Measurements from ENCODE around the gene BHLHE40.

The BHLHE40 gene

GRCh38 chr3:5001135-5001534, 21.9 kb downstream of the BHLHE40 start:
- no peak for DNase-seq (ENCODE audit: low spot score)

GRCh38 chr3:5001805-5002173, 22.6 kb downstream of the BHLHE40 start:
- DNase-seq (ENCODE audit: low spot score): no peak

- no peak for DNase-seq (ENCODE audit: low spot score)
These were observed 23.1 kb downstream of the BHLHE40 start for GRCh38 chr3:5002174-5002870.

- DNase-seq (ENCODE audit: low spot score): no peak
These were observed 23.6 kb downstream of the BHLHE40 start for GRCh38 chr3:5002871-5003247.

- DNase-seq (ENCODE audit: low spot score): no peak
These were observed 25.3 kb downstream of the BHLHE40 start for GRCh38 chr3:5004319-5005152.

GRCh38 chr3:5005367-5005766, 26.1 kb downstream of the BHLHE40 start:
- no peak for DNase-seq (ENCODE audit: low spot score)

- DNase-seq (ENCODE audit: low spot score): no peak
These were observed 27.5 kb downstream of the BHLHE40 start for GRCh38 chr3:5006755-5007202.

- no peak for DNase-seq (ENCODE audit: low spot score)
These were observed 28.6 kb downstream of the BHLHE40 start for GRCh38 chr3:5007873-5008272.

- no peak for DNase-seq (ENCODE audit: low spot score)
These were observed 30.4 kb downstream of the BHLHE40 start for GRCh38 chr3:5009506-5010109.

GRCh38 chr3:5010140-5010539, 30.9 kb downstream of the BHLHE40 start:
- DNase-seq (ENCODE audit: low spot score): no peak

- DNase-seq (ENCODE audit: low spot score): no peak
These were observed 31.7 kb downstream of the BHLHE40 start for GRCh38 chr3:5010706-5011554.

- no peak for DNase-seq (ENCODE audit: low spot score)
These were observed 32.5 kb downstream of the BHLHE40 start for GRCh38 chr3:5011555-5012256.

- DNase-seq (ENCODE audit: low spot score): no peak
These were observed 33.1 kb downstream of the BHLHE40 start for GRCh38 chr3:5012367-5012766.

- DNase-seq (ENCODE audit: low spot score): no peak
These were observed 34.0 kb downstream of the BHLHE40 start for GRCh38 chr3:5013021-5013906.

- DNase-seq (ENCODE audit: low spot score): no peak
These were observed 35.2 kb downstream of the BHLHE40 start for GRCh38 chr3:5014391-5014790.

- DNase-seq (ENCODE audit: low spot score): no peak
These were observed 35.8 kb downstream of the BHLHE40 start for GRCh38 chr3:5015056-5015455.

GRCh38 chr3:5016211-5017161, 37.2 kb downstream of the BHLHE40 start:
- DNase-seq (ENCODE audit: low spot score): peak; percentile 31

GRCh38 chr3:5017925-5018531, 38.8 kb downstream of the BHLHE40 start:
- peak; percentile 25 for DNase-seq (ENCODE audit: low spot score)

All from Ammon's horn (tissue), 1 donor.